Measurements from ENCODE around the gene PTPN7.

The PTPN7 gene

GRCh38 chr1:202165267-202165941 is 5.0 kb upstream of the PTPN7 start:
- DNase-seq = no peak

- no peak for DNase-seq
Measured at GRCh38 chr1:202164271-202165037, 4.1 kb upstream of the PTPN7 start.

- DNase-seq = no peak
Measured at GRCh38 chr1:202163281-202164270, 3.2 kb upstream of the PTPN7 start.

GRCh38 chr1:202162418-202163280 is 2.2 kb upstream of the PTPN7 start:
- DNase-seq = no peak

- no peak for DNase-seq
Measured at GRCh38 chr1:202162047-202162417, 1.6 kb upstream of the PTPN7 start.

GRCh38 chr1:202161151-202162046 is 997 bp upstream of the PTPN7 start:
- DNase-seq = no peak

GRCh38 chr1:202159534-202160371 is 649 bp downstream of the PTPN7 start:
- peak; percentile 81 for DNase-seq

GRCh38 chr1:202158810-202159533 is 1.4 kb downstream of the PTPN7 start:
- peak; percentile 78 for DNase-seq

GRCh38 chr1:202157945-202158344 is 2.5 kb downstream of the PTPN7 start:
- no peak for DNase-seq

GRCh38 chr1:202156590-202156989 is 3.8 kb downstream of the PTPN7 start:
- no peak for DNase-seq

GRCh38 chr1:202155478-202156021 is 4.9 kb downstream of the PTPN7 start:
- no peak for DNase-seq

- DNase-seq = peak; percentile 58
Measured at GRCh38 chr1:202154766-202155477, 5.5 kb downstream of the PTPN7 start.

GRCh38 chr1:202154148-202154765 is 6.1 kb downstream of the PTPN7 start:
- no peak for DNase-seq

- DNase-seq = no peak
Measured at GRCh38 chr1:202153284-202153683, 7.1 kb downstream of the PTPN7 start.

- DNase-seq = no peak
Measured at GRCh38 chr1:202152399-202152798, 8.0 kb downstream of the PTPN7 start.

GRCh38 chr1:202151045-202151444 is 9.4 kb downstream of the PTPN7 start:
- DNase-seq = no peak

- DNase-seq = no peak
Measured at GRCh38 chr1:202150602-202151001, 9.8 kb downstream of the PTPN7 start.

- no peak for DNase-seq
Measured at GRCh38 chr1:202150187-202150586, 10.2 kb downstream of the PTPN7 start.
